Measurements from ENCODE around the gene MAD1L1. TPM values are rescaled to one million over a fixed set of nuclear protein-coding genes. Genes with fewer than 3 reads are reported as not detected.

MAD1L1 gene
- total and polyA plus RNA-seq, 2 donors (not counting 3 experiments of a cell fraction or from before 2014, with no cell fraction given) = 34.1 to 42.3 TPM

DNA sequence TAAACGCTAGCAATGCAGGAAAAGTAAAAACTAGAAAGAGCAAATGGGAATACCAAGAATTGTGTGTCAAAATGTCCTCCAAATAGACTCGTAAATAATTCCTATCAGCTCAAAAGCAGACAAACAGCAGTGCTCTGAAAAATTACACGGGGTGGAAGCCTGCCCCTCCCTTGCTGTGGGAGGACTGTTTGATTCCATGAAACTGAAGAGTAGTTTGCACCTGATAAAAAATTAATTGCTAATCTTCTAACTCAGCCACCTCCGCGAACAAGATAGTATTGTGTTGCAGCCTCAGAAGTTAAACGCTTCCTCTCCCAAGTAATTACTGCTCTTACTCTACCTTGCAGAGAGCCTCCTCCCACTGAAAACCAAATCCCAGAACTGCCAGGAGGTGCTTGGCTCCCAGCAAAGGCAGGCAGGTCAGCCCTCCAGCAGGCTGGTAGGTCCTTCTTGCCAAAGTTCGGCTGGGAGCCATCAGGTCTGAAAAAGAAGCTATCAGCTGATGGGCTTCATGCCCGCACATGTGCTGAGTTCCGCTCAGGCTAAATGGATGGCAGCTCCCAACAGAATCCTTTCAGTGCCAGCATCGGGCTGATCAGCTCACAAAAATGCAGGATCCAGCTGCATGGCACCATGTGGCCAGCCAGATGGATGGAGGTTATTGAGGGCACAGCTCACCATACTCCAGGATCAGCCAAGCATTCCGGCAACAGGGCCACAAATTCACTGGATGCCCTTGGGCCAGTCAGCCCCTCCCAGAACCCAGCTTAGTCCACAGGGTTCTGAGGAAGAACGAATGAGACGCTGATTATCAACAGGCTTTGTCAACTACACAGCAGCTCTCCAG is 37.1 kb downstream of the MAD1L1 start:
- no peak overlapping the region for H3K4me2 ChIP-seq (ENCODE audit: insufficient read depth, low read length)
- DNase-seq (ENCODE audit: low read depth, low spot score) = no peak
- no peak overlapping the region for H3K27ac ChIP-seq (ENCODE audit: insufficient read depth, low read depth, low read length)
- H3K79me2 ChIP-seq (ENCODE audit: control insufficient read depth, insufficient read depth, low read length) = no peaks in the 10 kb centered on the region
- H3K4me1 ChIP-seq (ENCODE audit: control insufficient read depth, extremely low read depth, insufficient read depth, low read length) = no peaks in the 10 kb centered on the region
- H3K9ac ChIP-seq (replicated peaks; ENCODE audit: extremely low read depth, insufficient read depth, low read length) = no peak overlapping the region
- TF ChIP-seq JUN (IDR thresholded peaks at IDR 0.05; ENCODE audit: borderline replicate concordance, insufficient read depth, insufficient read length, low read depth) (no peak), EZH2 (IDR thresholded peaks at IDR 0.05; ENCODE audit: borderline replicate concordance, low read depth, low read length, severe bottlenecking) (no peak), POLR2A (IDR thresholded peaks at IDR 0.05; ENCODE audit: low read depth, low read length) (no peak), MYC (IDR thresholded peaks at IDR 0.05; ENCODE audit: low read depth, low read length) (no peak), POLR2AphosphoS5 (IDR thresholded peaks at IDR 0.05; ENCODE audit: insufficient read depth, low read depth, low read length) (no peak), FOS (IDR thresholded peaks at IDR 0.05; ENCODE audit: borderline replicate concordance, insufficient read depth, low read length) (no peak)
- TF ChIP-seq, protein P1, sequence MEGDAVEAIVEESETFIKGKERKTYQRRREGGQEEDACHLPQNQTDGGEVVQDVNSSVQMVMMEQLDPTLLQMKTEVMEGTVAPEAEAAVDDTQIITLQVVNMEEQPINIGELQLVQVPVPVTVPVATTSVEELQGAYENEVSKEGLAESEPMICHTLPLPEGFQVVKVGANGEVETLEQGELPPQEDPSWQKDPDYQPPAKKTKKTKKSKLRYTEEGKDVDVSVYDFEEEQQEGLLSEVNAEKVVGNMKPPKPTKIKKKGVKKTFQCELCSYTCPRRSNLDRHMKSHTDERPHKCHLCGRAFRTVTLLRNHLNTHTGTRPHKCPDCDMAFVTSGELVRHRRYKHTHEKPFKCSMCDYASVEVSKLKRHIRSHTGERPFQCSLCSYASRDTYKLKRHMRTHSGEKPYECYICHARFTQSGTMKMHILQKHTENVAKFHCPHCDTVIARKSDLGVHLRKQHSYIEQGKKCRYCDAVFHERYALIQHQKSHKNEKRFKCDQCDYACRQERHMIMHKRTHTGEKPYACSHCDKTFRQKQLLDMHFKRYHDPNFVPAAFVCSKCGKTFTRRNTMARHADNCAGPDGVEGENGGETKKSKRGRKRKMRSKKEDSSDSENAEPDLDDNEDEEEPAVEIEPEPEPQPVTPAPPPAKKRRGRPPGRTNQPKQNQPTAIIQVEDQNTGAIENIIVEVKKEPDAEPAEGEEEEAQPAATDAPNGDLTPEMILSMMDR (IDR thresholded peaks at IDR 0.05; ENCODE audit: extremely low read depth in 1 of 2, insufficient read depth in 1 of 2, low read depth in 1 of 2, low read length in 2 of 2) = no peak
- TF ChIP-seq, protein P2, sequence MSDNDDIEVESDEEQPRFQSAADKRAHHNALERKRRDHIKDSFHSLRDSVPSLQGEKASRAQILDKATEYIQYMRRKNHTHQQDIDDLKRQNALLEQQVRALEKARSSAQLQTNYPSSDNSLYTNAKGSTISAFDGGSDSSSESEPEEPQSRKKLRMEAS (IDR thresholded peaks at IDR 0.05; ENCODE audit: insufficient read depth, insufficient read length) = no peak
- no peaks in the 10 kb centered on the region for H3K9me1 ChIP-seq (replicated peaks; ENCODE audit: control insufficient read depth, extremely low read depth, insufficient read depth, low read length)
- CTCF ChIA-PET = interaction anchor here (0.6 to 1.1 kb wide), 6 partner anchors 21 to 617 kb away, joined by 3 to 8 read pairs (median 4); partner anchors contain the start of gene MAD1L1
- H3K36me3 ChIP-seq (ENCODE audit: control insufficient read depth in 2 of 2, extremely low read depth in 1 of 2, insufficient read depth in 2 of 2, low read length in 2 of 2) = peaks cover 0 to 12% of the 10 kb centered on the region in 2 experiments
- no peaks in the 10 kb centered on the region for H3K27me3 ChIP-seq (ENCODE audit: control insufficient read depth in 2 of 2, insufficient read depth in 2 of 2, low read length in 2 of 2)
- no TSS peak for BruUV-seq (replicated peaks)
- H3K4me3 ChIP-seq (replicated peaks in 1 of 3; ENCODE audit: insufficient read depth in 1 of 3, low read depth in 1 of 3, low read length in 3 of 3) = no peak overlapping the region
- no peak overlapping the region for H2AFZ ChIP-seq (ENCODE audit: low read depth, low read length)
- POLR2A ChIA-PET = no interaction called here
- FAIRE-seq = no peak
- dilution Hi-C loops (cut with MboI; ENCODE audit: extremely low pct_ligation_motif_present, low sequenced_read_pairs) = no loop called here
- H3K9me3 ChIP-seq (replicated peaks; ENCODE audit: control insufficient read depth, insufficient read depth, low read length) = no peaks in the 10 kb centered on the region
- no peaks in the 10 kb centered on the region for H4K20me1 ChIP-seq (replicated peaks; ENCODE audit: control insufficient read depth, extremely low read depth, insufficient read depth, low read length)
- intact Hi-C loops (cut with micrococcal nuclease) = no loop called here
